Left kidney (tissue), 2 donors: ENCODE data around the gene ATRIP. TPM values are rescaled to one million over a fixed set of nuclear protein-coding genes. Genes with fewer than 3 reads are reported as not detected.
"Not testable (repeated sequence)": the region's sequence is repeated elsewhere in the genome, so short reads cannot be mapped to it uniquely, and the experiment has no call there.

Experiments
- DNase-seq: peaks from one replicate; pipeline ENCODE4 v3.0.0-alpha.2; 2013
- polyA plus RNA-seq: library from polyadenylated mRNA; unstranded; fragments of 120-200 nt; gene quantifications from one replicate; pipeline ENCODE4 v1.2.1, GENCODE V29; 2013; ENCODE audit not compliant: insufficient read length

Gene ATRIP
- polyA plus RNA-seq, 1 donor: 15.7 TPM

DNA sequence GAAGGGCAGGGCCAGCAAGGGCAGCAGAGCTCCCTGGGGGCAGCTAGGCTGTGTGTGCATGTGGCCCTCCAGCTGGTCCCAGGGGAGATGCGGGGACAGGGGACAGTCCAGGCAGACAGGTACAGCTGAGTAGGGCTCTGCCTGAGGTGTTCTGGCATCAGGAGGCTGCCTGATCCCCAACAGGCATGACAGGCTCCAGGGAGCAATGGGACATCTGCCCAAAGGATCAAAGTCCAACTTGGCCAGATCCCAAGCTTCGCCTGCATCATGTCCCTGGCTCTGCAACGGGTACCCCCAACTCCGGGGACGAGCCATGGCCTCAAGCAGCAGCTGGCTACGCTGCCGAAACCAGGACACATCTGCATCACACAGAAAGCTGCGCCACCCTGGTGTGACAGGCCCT lies 21.8 kb downstream of the ATRIP start:
- DNase-seq: no peak

DNA sequence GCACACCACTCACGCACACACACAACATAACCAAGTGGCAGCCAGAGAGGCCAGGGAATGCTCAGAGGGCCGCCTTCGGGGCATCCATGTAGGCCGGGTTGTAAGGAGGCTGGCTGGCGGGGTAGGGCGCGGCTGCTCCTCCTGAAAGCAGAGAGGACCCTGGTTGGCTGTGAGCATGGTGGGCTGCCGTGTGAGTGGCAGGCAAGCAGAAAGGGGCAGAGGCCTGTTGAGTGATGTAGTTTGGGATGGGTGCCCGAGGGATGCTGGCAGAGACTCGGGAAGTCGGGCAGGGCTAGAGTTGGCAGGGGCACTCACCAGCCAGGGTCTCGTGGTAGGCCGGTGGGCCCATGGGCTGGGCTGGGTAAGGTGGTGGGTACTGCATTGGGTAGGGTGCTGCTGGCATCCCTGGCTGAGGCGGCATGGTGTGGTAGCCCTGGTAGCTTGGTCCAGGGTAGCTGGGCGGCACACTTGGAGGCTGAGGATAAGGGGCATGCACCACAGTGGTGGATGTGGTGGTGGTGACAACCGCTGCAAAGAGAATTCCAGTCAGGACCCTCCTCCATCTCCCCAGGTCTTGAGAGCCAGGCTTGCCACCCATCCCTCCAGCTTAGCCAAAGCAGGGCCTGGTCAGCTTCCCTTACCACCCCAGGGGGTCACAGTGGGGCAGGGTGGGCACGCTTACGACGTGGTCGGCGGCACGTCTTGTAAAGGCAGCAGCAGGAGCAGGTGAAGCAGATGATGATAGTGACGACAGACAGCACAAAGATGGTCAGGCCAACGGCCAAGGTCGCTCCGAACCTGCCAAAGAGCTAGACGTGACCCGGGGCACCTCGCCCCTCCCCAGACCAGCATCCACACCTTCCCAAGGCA lies 22.7 kb downstream of the ATRIP start:
- no peak for DNase-seq

DNA sequence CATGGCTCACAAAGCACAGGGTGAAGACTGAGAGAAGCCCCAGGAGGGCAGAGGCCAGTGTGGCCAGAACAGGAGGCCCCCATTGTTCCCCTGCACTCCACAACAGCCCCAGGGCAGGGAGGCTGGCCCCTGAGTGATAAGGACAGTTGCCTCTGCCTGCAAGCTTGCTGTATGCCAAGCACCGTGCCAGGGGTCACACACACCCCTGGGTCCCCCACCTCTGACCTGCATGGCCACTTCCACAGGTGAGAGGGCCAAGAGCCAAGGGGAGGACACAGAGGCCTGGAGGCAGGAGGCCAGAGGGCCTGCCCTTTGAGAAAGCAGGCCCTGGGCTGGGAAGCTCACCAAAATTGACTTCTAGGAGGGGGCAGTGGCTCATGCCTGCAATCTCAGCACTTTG lies 23.7 kb downstream of the ATRIP start:
- no peak for DNase-seq

DNA sequence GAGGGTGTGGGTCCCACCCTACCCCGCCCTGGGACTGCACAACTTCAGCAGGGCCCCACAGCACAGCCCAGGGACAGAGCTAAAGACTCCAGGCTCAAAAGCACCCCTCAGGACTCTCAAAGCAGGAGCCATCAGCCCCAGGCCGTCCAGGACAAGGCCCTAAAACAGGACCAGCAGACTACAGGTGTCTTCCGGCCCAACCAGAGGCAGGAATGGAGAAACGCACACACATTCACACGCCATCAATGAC lies 26.1 kb downstream of the ATRIP start:
- no peak for DNase-seq

DNA sequence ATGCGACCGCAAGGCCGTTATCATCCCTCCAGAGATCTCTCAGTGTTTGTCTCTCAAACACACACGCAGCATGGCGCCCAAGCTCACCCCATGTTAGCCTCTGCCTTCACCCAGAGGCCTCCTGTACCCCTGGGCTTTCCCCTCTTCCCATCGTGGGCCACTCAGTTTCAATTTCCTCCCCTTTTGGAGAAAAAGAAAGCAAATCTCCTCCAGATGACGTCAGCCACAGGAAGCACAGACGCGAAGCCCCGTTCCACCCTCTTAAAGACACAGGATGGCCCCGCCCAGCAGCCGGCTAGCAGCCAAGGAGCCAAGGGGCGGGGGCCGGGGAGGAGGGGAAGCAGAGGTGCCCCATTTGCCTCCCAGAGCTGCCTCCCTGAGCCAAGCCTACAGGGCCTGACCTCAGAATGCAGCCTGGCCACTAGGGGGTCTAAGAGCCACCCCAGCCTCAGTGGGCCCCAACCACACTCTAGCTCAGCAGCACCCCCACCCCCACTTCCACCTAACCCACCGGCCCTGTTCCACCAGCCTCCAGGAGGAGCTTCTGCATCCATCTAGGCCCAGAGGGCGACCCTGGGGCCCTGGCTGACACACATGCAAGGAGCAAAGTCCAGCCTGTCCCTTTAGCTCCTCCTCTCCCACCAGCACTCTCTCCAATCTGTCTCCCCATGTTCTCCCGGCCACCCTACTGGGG lies 26.5 kb downstream of the ATRIP start:
- DNase-seq: peak; percentile 92

DNA sequence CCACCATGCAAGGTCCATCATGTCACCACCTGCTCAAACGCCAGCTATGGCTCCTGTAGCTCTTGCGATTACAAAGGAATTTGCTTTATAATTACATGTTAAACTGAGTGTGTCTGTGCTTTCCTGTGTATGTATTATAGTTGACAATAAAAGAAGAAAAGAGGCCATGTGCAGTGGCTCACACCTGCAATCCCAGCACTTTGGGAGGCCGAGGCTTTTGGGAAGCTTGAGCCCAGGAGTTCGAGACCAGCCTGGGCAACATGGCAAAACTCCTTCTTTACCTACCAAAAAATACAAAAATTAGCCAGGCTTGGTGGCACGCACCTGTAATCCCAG lies 27.0 kb downstream of the ATRIP start:
- DNase-seq: no peak

DNA sequence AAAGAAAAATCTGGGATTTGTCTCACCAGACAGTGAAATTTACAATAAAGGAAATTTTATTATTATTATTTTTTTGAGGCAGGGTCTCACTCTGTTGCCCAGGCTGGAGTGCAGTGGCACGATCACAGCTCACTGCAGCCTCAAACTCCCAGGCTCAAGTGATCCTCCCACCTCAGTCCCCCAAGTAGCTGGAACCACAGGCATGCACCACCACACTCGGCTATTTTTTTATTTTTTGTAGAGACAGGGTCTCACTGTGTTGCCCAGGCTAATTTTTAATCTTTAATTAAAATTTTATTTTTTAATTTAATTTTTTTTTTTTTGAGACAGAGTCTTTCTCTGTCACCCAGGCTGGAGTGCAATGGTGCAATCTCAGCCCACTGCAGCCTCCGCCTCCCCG lies 27.5 kb downstream of the ATRIP start:
- not testable (repeated sequence) for DNase-seq

DNA sequence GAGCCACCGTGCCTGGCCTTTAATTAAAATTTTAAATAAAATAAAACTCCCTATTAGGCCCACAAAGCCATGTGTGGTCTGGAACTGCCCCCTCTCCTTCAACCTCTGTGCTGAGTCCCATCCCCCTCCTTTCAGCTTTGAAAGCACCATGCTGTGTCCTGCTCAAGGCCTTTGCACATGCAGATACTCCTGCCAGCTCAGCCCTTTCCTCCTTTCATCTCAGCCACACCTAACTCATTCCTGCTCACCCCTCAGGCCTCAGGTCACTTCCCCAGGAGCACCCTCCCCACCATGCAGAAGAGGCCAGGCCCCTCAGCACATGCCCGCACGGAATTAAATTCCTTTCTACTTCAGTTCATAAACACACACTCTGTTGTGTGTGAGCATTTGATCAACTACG lies 28.1 kb downstream of the ATRIP start:
- DNase-seq: peak; percentile 6

DNA sequence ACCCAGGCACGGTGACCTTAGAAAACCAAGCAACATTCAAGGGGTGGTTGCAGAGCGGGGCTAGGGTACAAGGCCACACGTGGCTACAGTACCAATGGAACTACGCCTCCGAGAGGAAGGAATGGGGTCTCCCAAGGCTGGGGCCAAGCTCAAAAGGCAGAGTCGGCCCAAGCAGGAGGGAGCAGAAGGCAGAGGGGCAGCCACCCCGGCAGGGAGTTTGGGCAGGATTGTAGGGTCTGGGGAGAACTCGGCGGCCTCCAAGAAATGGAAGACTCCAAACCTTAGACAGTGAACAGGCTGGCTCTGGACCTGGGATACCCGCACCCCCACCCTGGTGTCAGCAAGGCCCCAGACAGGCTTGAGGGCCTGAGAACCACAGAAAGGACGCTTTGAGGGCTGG lies 28.7 kb downstream of the ATRIP start:
- no peak for DNase-seq

DNA sequence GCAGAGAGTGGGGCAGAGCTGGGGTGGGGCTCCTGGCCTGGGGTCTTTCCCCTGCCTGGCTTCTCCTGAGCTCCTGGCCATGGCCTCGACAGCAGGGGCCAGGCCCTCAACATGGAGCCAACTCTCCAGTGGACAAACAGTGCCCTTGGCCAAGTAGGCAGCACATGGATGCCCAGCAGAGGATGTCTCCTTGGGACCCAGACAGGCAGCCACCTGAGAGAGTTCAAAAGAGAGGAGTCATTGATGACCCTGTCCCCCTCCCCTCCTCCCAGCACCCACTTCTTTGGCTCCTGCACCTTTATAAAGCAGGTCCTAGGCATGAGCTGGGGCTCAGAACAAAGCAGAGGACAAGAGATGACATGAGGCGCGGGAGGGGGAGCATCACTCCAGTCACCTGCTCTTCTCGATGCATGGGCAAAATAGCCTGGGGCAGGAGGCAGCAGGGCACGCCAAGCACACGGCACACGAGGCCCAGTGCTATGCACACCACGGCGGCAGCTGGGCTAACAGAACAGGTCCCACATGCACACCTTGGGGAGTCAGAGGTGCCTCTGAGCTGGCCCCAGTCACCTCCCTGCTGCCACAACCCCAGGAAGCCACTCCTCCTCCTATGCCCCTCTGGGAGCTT lies 30.0 kb downstream of the ATRIP start:
- DNase-seq: no peak

DNA sequence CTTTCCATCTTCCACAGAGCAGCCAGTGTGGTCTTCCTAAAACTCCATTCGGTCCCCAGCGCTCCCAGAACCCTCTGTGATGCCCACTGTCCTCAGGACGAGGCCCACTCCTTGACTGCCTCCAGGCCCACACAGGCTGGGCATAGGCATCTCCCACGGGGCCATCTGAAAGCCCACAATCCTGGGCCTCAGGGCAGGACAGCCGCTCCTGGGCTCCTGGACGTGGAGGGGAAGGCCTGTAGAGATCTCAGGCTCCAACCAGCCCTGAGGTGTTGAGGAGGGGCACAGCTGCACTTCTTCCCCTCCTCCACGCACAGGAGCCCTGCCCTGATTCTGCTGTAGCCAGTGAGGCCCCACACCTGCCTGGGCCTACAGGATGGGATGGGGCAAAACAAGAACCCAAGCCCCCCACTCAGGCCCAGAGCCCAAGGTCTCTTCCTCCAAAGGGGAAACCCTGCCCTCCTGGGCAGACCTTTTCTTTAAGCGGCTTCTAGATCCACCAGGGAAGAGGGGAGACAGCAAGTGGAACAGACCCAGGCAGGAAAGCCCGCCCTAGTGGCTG lies 31.5 kb downstream of the ATRIP start:
- no peak for DNase-seq

DNA sequence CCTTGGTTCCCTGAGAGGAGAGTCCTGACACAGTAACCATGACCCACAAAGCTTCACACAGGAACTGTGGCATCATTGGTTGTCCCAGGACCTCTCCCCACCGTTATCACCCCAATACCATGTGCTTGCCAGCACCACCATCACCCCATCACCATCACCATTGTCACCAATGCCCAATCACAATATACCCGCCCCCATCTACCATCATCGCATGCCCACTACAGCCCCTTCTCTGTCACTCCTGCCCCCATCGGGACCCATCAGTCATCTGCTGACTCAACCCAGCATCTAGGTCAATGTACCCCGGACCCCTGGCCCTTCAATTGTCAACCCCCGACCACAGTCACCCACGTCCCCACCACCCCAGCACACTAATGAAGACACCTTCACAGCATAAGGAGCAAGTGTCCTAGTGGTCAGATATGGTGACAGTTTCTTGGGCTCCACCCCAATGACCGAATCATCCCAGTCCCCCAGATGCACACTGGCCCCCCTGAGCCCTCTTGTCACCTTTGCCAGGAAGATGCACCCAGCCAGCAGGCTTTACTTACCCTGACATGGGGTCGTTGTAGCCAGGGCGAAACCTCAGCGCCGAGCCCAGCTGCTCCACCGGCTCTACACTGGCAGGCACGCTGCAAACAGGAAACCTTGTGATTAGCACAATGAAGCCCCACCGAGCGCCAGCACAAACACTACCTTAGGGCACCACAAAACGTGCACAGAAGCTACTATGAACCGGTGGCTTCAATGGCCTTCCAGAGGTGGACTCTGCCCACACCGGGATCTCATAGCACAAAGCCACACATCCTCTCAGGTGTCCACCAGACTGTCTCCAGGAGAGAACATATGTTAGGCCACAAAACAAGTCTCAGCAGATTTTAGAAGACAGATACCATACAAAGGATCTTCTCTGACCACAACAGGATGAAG lies 32.4 kb downstream of the ATRIP start:
- DNase-seq: no peak

DNA sequence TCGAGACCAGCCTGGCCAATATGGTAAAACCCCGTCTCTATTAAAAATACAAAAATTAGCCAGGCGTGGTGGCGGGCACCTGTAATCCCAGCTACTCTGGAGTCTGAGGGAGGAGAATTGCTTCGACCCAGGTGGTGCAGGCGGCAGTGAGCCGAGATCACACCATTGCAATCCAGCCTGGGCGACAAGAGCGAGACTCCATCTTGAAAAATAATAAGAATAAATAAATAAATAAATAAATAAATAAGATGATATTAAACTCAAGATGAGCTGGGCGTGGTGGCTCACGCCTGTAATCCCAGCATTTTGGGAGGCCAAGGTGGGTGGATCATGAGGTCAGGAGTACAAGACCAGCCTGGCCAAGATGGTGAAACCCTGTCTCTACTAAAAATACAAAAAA lies 34.4 kb downstream of the ATRIP start:
- not testable (repeated sequence) for DNase-seq

DNA sequence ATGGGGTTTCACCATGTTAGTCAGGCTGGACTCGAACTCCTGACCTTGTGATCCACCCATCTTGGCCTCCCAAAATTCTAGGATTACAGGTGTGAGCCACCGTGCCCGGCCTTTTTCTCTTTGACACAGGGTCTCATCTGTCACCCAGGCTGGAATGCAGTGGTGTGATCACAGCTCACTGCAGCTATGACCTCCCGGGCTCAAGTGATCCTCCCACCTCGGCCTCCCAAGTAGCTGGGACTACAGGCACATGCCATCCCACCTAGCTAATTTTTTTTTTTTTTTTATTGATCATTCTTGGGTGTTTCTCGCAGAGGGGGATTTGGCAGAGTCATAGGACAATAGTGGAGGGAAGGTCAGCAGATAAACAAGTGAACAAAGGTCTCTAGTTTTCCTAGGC lies 36.3 kb downstream of the ATRIP start:
- not testable (repeated sequence) for DNase-seq

DNA sequence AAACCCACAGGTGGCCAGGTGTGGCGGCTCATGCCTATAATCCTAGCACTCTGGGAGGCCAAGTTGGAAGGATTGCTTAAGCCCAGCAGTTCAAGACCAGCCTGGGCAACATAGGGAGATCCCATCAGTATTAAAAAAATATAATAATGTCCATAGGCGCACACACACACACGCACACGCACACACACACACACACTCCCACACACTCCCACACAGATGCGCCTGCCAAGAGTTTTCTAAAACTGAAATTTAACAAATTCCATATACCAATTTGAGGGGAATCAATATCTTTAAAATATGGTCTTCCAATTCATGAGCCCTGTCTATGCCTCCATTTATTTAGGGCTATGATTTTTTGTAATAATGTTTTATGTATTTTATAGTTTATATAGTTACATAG lies 40.4 kb downstream of the ATRIP start:
- DNase-seq: no peak

DNA sequence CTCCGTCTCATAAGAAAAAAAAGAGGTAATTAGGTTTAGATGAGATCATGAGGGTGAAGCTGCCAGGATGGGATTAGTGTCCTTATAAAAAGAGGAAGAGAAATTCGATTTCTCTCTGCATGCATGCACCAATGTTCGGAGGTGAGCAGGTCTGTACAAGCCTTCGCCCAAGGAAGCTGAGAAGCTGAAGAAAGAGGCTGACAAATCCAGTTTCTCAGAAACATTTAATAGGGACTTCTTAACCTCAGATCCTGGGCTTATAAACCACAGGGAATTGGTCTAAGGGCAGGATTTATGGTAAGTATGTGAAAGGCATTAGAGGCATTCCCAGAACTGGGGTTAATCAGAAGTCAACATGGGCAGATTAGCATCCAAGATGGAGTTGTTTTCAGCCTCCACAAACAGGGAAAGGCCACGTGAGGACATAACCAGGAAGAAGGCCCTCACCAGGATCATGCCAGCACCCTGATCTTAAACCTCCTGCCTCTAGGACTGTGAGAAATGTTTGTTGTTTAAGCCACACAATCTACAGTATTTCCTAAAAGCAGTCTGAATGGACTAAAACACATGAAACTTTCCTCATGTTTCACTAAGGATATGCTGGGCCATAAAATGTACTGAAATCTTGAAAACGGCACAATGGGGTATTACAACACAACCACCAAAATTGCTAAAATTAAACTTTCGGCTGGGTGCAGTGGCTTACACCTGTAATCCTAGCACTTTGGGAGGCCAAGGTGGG lies 46.1 kb downstream of the ATRIP start:
- no peak for DNase-seq

DNA sequence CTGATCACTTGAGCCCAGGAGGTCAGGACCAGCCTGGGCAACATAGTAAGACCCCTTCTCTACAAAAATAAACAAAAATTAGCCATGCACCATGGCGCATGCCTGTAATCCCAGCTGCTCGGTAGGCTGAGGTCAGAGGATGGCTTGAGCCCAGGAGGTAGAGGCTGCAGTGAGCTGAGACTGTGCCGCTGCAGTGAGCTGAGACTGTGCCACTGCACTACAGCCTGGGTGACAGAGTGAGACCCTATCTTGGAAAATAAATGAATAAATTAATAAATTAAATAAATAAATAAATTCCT lies 46.6 kb downstream of the ATRIP start:
- no peak for DNase-seq

DNA sequence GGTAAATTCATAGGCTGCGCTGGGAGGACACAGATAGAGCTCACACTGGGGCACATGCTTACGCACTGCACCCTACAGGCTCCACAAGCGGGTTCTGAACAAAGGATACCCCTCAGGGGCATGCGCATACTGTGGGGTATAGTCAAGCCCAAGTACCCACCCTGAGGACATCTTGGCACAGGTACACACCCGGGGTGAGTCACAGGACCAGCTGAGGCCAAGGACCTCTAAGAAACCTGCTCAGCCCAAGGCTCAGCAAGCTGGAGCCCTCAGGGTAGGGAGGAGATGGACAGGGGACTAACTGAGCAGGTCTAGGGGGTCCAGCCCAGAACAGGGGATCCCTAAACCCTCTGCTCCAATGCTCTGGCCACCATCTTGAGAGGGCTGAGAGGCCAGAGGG lies 54.1 kb downstream of the ATRIP start:
- DNase-seq: no peak

DNA sequence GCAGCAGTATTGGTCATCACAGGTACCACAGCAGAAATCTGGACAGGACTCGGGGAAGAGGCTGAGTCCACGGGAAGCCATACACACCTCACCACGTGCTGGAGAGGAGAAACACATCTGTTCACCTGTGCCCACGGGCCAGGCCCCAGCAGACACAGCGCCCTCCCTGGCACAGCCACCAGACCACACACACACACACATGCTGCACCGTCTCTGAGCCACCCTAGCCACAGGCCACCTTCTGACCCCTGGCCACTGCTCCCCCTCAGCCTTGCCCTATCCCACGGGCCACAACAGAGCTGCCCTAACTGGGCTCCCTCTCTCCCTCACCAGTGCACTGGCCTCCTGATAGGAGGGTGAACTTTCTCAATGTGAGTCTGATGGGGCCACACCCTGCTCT lies 54.7 kb downstream of the ATRIP start:
- DNase-seq: no peak

DNA sequence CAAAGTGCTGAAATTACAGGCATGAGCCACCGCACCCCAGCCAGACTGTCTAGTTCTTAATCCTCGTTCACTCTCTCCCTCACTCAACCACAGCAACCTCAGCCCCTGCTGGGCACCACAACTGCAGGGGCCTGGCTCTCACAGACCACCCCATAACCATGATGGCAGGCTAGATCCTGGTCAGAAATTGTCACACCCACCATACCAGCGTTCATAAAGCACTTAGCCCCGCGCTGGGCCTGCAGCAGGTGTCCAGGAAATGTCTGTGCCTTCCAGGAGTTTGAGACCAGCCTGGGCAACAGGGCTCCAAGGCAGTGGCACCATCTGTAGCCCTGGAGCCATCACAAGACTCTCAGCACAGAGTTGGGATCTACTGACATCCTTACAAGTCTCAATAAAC lies 55.6 kb downstream of the ATRIP start:
- DNase-seq: no peak

DNA sequence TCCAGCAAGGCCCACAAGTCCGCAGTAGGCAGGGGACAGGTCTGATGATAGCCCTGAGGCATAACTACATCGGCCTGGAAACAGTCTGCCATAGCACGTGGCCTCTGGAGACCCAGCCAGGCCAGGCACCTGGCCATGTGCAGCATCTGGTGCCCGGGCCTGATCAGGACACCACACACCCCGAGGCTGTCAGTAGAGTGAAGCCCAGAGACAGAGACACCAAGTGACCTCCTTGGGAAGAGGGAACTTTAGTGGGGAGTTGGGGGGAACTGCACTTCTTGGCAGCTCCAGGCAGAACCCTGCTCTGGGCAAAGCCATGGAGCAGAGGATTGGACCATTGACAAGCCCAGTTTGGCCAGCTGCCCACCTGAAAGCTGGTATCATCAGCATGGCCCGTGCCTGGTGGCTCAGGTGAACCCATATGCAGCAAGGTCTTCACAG lies 56.2 kb downstream of the ATRIP start:
- DNase-seq: no peak
